Sigmoid colon (tissue), 4 donors: ENCODE measurements around the gene TMED7.

Experiments
- EP300 ChIP-seq, 4 donors: sonication (generic); formaldehyde crosslinking; IDR thresholded peaks; one replicate each; pipeline ENCODE4 v1.6.1; 2017; ENCODE audit warnings: antibody characterized with exemption in 4 of 4
- POLR2A ChIP-seq, 2 donors: fragments of 450-650 bp; IDR thresholded peaks; one replicate each; pipeline ENCODE4 v1.6.1; 2016; ENCODE audit warnings: antibody characterized with exemption in 2 of 2, mild to moderate bottlenecking in 2 of 2, moderate library complexity in 2 of 2
- POLR2AphosphoS5 ChIP-seq, 4 donors: sonication (generic); formaldehyde crosslinking; IDR thresholded peaks; one replicate each; pipeline ENCODE4 v1.6.1; 2017; ENCODE audit warnings: antibody characterized with exemption in 4 of 4
- TF ChIP-seq, protein P1 (sequence below), 4 experiments: fragments of 450-650 bp in 3 of 4; fragments of 200-600 bp in 1 of 4; IDR thresholded peaks; one replicate each; pipeline ENCODE4 v1.5.1; 2016 to 2019; ENCODE audit warnings: antibody characterized with exemption in 4 of 4, mild to moderate bottlenecking in 3 of 4, moderate library complexity in 2 of 4

DNA sequence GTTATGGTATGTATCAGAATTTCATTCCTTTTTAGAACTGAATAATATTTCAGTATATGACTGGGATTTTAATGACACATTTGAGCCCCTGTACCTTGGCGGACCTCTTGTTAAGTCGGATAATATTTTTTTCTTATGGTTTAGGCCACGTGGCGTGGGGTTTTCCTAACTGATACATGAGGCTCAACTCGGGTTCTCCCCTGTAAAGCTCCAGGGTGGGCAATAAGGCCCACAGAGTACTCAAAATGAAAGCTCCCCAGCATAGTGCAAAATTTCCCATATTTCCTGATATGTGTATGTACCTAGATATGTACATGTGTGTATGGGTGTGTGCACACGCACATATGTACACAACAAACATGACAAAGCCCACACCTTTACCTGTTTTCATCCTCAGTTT, 48.1 kb downstream of the TMED7 start:
- TF ChIP-seq, protein P1, sequence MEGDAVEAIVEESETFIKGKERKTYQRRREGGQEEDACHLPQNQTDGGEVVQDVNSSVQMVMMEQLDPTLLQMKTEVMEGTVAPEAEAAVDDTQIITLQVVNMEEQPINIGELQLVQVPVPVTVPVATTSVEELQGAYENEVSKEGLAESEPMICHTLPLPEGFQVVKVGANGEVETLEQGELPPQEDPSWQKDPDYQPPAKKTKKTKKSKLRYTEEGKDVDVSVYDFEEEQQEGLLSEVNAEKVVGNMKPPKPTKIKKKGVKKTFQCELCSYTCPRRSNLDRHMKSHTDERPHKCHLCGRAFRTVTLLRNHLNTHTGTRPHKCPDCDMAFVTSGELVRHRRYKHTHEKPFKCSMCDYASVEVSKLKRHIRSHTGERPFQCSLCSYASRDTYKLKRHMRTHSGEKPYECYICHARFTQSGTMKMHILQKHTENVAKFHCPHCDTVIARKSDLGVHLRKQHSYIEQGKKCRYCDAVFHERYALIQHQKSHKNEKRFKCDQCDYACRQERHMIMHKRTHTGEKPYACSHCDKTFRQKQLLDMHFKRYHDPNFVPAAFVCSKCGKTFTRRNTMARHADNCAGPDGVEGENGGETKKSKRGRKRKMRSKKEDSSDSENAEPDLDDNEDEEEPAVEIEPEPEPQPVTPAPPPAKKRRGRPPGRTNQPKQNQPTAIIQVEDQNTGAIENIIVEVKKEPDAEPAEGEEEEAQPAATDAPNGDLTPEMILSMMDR (IDR thresholded peaks at IDR 0.05): no peak
- TF ChIP-seq POLR2AphosphoS5 (IDR thresholded peaks at IDR 0.05) (no peak), POLR2A (IDR thresholded peaks at IDR 0.05) (no peak), EP300 (IDR thresholded peaks at IDR 0.05) (no peak)
